Measurements from ENCODE around the gene TRIP13. TPM values are rescaled to one million over a fixed set of nuclear protein-coding genes. Genes with fewer than 3 reads are reported as not detected.

The TRIP13 gene
- total RNA-seq, 6 experiments from 2014 or later = 0.15 to 3.2 (median 0.70) TPM

DNA sequence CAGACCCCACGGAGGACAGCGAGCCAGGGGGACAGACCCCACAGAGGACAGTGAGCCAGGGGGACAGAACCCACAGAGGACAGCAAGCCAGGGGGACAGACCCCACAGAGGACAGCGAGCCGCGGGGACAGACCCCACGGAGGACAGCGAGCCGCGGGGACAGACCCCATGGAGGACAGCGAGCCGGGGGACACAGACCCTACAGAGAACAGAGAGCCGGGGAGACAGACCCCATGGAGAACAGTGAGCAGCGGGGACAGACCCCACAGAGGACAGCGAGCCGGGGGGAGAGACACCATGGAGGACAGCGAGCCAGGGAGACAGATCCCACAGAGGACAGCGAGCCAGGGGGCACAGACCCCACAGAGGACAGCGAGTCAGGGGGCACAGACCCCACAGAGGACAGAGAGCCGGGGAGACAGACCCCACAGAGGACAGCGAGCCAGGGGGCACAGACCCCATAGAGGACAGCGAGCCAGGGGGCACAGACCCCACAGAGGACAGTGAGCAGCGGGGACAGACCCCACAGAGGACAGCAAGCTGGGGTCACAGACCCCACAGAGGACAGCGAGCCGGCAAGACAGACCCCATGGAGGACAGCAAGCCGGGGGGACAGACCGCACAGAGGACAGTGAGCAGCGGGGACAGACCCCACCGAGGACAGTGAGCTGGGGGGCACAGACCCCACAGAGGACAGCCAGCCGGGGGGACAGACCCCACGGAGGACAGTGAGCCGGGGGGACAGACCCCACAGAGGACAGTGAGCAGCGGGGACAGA is 37.5 kb upstream of the TRIP13 start:
- TF ChIP-seq, protein P1, sequence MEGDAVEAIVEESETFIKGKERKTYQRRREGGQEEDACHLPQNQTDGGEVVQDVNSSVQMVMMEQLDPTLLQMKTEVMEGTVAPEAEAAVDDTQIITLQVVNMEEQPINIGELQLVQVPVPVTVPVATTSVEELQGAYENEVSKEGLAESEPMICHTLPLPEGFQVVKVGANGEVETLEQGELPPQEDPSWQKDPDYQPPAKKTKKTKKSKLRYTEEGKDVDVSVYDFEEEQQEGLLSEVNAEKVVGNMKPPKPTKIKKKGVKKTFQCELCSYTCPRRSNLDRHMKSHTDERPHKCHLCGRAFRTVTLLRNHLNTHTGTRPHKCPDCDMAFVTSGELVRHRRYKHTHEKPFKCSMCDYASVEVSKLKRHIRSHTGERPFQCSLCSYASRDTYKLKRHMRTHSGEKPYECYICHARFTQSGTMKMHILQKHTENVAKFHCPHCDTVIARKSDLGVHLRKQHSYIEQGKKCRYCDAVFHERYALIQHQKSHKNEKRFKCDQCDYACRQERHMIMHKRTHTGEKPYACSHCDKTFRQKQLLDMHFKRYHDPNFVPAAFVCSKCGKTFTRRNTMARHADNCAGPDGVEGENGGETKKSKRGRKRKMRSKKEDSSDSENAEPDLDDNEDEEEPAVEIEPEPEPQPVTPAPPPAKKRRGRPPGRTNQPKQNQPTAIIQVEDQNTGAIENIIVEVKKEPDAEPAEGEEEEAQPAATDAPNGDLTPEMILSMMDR (IDR thresholded peaks at IDR 0.05) = no peak
- TF ChIP-seq POLR2A (IDR thresholded peaks at IDR 0.05) = no peak
- Histone ChIP-seq H3K36me3 (no peaks in the 10 kb centered on the region), H3K9me3 (no peaks in the 10 kb centered on the region), H3K4me3 (no peak overlapping the region), H3K27ac (no peak overlapping the region), H3K27me3 (no peaks in the 10 kb centered on the region), H3K4me1 (no peaks in the 10 kb centered on the region)
- DNase-seq (peak in 2 of 3 donors; percentile 11 to 36), ATAC-seq (no peak)
- WGBS (ENCODE audit: insufficient coverage, low coverage, low lambda C conversion rate, missing lambda C conversion rate) = 79% methylated on average over 13 of the region's 32 CpGs
- intact Hi-C loops (cut with DNase I) = no loop called here

DNA sequence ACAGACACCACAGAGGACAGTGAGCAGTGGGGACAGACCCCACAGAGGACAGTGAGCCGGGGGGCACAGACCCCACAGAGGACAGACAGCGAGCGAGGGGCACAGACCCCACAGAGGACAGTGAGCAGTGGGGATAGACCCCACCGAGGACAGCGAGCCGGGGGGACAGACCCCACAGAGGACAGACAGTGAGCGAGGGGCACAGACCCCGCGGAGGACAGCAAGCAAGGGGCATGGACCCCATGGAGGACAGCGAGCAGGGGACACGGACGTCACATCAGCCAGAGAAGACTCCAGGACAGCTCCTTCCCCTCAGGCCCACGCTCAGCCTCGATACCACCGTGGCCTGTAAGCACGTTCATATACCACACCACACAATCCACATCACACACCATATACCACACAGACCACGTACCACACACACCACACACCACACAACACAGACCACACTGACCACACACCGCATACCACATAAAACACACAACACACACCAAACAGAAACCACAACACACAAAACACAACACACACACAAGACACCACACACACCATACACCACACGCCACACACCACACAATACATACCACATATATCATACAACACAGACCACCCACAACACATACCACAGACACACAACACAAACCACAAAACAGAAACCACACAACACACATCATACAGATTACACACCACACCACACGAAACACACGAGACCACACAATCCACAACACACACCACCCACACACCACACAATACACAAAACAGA is 36.7 kb upstream of the TRIP13 start:
- DNase-seq (peak in 2 of 3 donors; percentile 14 to 42), ATAC-seq (peak in 1 of 4 donors; percentile 21)
- intact Hi-C loops (cut with DNase I) = no loop called here
- 82% methylated on average over 5 of the region's 21 CpGs for WGBS (ENCODE audit: insufficient coverage, low coverage, low lambda C conversion rate, missing lambda C conversion rate)
- no peaks in the 10 kb centered on the region for H3K27me3 ChIP-seq
- no peak overlapping the region for H3K4me3 ChIP-seq
- no peaks in the 10 kb centered on the region for H3K4me1 ChIP-seq
- no peaks in the 10 kb centered on the region for H3K36me3 ChIP-seq
- H3K9me3 ChIP-seq = no peaks in the 10 kb centered on the region
- no peak overlapping the region for H3K27ac ChIP-seq
- TF ChIP-seq, protein P1 (IDR thresholded peaks at IDR 0.05) = no peak
- no peak for TF ChIP-seq POLR2A (IDR thresholded peaks at IDR 0.05)

DNA sequence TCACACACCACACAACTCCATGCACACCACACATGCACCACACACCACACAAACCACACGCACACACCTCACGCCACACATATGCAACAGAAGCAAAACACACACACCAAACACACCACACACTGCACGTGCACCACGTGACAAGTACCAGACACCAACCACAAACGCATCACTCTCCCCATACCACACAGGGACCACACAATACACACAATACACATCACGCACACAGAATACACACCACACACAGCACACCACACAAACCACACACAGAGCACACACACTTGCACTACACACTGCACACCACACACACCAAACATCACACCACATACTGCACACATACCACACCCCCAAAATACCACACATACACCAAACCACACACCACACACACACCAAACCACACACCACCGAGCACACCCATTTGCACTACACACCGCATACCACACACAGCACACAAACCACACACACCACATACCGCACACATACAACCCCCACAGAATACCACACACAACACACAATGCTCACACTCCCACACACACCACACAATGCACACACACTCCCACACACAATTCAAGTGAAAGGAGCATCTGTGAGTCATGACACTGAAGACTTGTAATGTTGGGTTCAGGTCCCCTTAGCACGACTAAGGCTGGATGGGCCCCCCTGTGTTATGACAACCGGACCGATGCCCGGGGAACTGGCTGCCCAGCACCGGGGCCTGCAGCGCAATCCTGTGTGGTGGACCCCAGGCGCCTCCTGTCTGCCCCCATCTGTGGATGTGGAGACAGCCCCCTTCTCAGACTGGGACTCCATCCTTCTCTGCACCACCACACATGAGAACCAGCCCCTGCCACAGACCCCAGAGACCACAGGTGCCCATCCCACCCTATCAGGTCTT is 35.9 kb upstream of the TRIP13 start:
- Histone ChIP-seq H3K4me1 (no peaks in the 10 kb centered on the region), H3K27ac (no peak overlapping the region), H3K9me3 (no peaks in the 10 kb centered on the region), H3K36me3 (no peaks in the 10 kb centered on the region), H3K27me3 (no peaks in the 10 kb centered on the region), H3K4me3 (no peak overlapping the region)
- ATAC-seq (peak in 1 of 4 donors; percentile 5), DNase-seq (peak in 2 of 3 donors; percentile 11 to 30)
- WGBS (ENCODE audit: insufficient coverage, low coverage, low lambda C conversion rate, missing lambda C conversion rate) = 82% methylated on average over 10 of the region's 16 CpGs
- intact Hi-C loops (cut with DNase I) = no loop called here
- no peak for TF ChIP-seq POLR2A (IDR thresholded peaks at IDR 0.05)
- TF ChIP-seq, protein P1 (IDR thresholded peaks at IDR 0.05) = no peak

DNA sequence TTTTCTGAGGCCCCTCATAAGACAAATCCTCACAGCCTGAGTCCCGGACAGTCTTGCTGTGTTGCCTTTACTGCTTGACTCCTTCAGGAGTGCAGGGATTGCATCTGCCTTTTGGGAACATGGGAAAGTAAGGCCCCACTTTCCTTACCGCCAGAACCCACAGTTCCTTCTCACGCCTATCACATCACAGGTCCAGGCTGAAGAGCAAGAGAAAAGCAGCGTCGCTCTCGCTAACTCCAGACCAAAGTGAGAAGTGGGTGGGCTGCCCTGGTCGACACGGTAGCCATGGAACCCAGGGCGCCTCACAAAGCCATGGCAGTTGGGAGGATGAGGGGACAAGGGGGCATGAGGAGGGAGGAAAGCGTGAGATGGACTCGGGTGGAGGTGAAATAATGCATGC is 34.0 kb upstream of the TRIP13 start:
- no peak overlapping the region for H3K27ac ChIP-seq
- intact Hi-C loops (cut with DNase I) = no loop called here
- WGBS (ENCODE audit: insufficient coverage, low coverage, low lambda C conversion rate, missing lambda C conversion rate) = 93% methylated on average over 9 of the region's 11 CpGs
- DNase-seq (peak in 1 of 3 donors; percentile 6), ATAC-seq (no peak)
- TF ChIP-seq, protein P1 (IDR thresholded peaks at IDR 0.05) = no peak
- no peak for TF ChIP-seq POLR2A (IDR thresholded peaks at IDR 0.05)
- H3K4me3 ChIP-seq = no peak overlapping the region
- no peaks in the 10 kb centered on the region for H3K27me3 ChIP-seq
- H3K36me3 ChIP-seq = peaks cover 0 to 5% (median 0%) of the 10 kb centered on the region in 4 donors
- no peaks in the 10 kb centered on the region for H3K4me1 ChIP-seq
- H3K9me3 ChIP-seq = no peaks in the 10 kb centered on the region

Measured in right lobe of liver (tissue), 6 donors.